Gastrocnemius medialis (tissue), 4 donors: ENCODE data around the gene KLF16.

Experiments
- POLR2A ChIP-seq, 2 donors: fragments of 450-650 bp; IDR thresholded peaks; one replicate each; pipeline ENCODE4 v1.6.1; 2017; ENCODE audit warnings: antibody characterized with exemption in 2 of 2, mild to moderate bottlenecking in 2 of 2, moderate library complexity in 2 of 2
- TF ChIP-seq, protein P1 (sequence below), 5 experiments: fragments of 450-650 bp in 3 of 5; fragments of 200-600 bp in 2 of 5; sonication (generic) in 2 of 5; IDR thresholded peaks in 4 of 5; conservative IDR thresholded peaks in 1 of 5; 1 replicate in 4 of 5; 2 replicates in 1 of 5; pipeline ENCODE4 v1.5.1; 2016 to 2019; ENCODE audit warnings: antibody characterized with exemption in 5 of 5, mild to moderate bottlenecking in 3 of 5, moderate library complexity in 3 of 5

DNA sequence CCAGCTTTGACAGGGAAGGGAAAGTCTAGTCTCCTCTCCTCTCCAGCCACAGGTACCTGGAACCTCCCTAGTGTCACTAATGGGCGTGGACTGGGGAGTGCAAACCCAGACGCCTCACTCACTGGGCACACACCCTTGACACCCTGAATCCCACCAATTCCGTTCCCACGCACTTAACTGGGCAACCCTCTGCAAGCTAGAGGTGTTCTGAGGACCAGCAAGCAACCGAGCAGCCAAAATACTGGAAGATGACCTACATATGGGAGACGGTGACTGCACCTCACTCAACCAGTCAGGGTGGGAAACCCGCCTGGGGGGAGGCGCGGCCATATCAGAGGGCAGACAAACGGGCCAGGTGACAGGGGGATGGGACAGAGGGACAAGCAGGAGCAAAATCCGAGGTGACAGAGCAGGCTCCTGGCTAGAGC lies 20.9 kb upstream of the KLF16 start:
- TF ChIP-seq POLR2A (IDR thresholded peaks at IDR 0.05), result no peak
- TF ChIP-seq, protein P1, sequence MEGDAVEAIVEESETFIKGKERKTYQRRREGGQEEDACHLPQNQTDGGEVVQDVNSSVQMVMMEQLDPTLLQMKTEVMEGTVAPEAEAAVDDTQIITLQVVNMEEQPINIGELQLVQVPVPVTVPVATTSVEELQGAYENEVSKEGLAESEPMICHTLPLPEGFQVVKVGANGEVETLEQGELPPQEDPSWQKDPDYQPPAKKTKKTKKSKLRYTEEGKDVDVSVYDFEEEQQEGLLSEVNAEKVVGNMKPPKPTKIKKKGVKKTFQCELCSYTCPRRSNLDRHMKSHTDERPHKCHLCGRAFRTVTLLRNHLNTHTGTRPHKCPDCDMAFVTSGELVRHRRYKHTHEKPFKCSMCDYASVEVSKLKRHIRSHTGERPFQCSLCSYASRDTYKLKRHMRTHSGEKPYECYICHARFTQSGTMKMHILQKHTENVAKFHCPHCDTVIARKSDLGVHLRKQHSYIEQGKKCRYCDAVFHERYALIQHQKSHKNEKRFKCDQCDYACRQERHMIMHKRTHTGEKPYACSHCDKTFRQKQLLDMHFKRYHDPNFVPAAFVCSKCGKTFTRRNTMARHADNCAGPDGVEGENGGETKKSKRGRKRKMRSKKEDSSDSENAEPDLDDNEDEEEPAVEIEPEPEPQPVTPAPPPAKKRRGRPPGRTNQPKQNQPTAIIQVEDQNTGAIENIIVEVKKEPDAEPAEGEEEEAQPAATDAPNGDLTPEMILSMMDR (IDR thresholded peaks at IDR 0.05 in 4 of 5, conservative IDR thresholded peaks at IDR 0.05 in 1 of 5), result no peak
